IPS-18a (cell line): ENCODE measurements around the gene HS3ST2.
A peak's percentile ranks its signal among the peaks of the same experiment; 100 is the strongest.

ENCODE experiments used
- H3K27ac ChIP-seq: one replicate; pipeline ENCODE4 v1.5.1; 2013; ENCODE audit warnings: low read length
- H3K27me3 ChIP-seq: one replicate; pipeline ENCODE4 v1.6.1; 2013; ENCODE audit warnings: mild to moderate bottlenecking, low read length; ENCODE audit not compliant: control insufficient read depth, insufficient read depth
- H3K36me3 ChIP-seq: one replicate; pipeline ENCODE4 v1.6.1; 2013; ENCODE audit warnings: low read depth, low read length; ENCODE audit not compliant: control insufficient read depth
- H3K4me1 ChIP-seq: one replicate; pipeline ENCODE4 v1.6.1; 2013; ENCODE audit warnings: low read depth, low read length; ENCODE audit not compliant: control insufficient read depth
- H3K4me3 ChIP-seq: one replicate; pipeline ENCODE4 v1.5.1; 2013; ENCODE audit warnings: low read length
- H3K9ac ChIP-seq: one replicate; pipeline ENCODE4 v1.6.1; 2013; ENCODE audit warnings: mild to moderate bottlenecking, low read length, moderate library complexity
- H3K9me3 ChIP-seq: one replicate; pipeline ENCODE4 v1.6.1; 2013; ENCODE audit warnings: low read depth, low read length; ENCODE audit not compliant: control insufficient read depth

Gene HS3ST2

DNA sequence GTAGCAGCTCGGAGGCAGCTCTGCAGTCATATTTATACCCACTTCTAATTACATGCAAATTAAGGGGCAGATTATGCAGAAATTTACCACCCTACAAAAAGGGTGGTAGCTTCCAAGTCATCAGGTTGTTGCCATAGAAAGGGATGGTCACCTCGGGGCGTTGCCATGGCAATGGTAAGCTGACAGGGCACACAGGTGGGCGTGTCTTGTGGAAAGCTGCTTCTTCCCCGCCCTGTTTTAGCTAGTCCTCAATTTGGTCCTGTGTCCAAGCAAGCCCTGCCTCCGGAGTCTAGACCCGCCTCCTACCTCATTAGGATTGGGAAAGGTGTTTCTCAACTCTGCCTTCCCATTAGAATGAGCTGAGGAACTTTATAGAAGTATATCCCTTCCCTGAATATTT is 98.7 kb downstream of the HS3ST2 start:
- no peak overlapping the region for H3K27ac ChIP-seq
- H3K4me3 ChIP-seq, result no peak overlapping the region
- H3K9ac ChIP-seq, result no peak overlapping the region
- H3K27me3 ChIP-seq, result no peaks in the 10 kb centered on the region
- no peaks in the 10 kb centered on the region for H3K36me3 ChIP-seq
- no peaks in the 10 kb centered on the region for H3K4me1 ChIP-seq
- no peaks in the 10 kb centered on the region for H3K9me3 ChIP-seq

DNA sequence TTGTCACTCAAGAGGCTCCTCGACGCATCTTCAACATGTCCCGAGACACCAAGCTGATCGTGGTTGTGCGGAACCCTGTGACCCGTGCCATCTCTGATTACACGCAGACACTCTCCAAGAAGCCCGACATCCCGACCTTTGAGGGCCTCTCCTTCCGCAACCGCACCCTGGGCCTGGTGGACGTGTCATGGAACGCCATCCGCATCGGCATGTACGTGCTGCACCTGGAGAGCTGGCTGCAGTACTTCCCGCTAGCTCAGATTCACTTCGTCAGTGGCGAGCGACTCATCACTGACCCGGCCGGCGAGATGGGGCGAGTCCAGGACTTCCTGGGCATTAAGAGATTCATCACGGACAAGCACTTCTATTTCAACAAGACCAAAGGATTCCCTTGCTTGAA is 101.0 kb downstream of the HS3ST2 start:
- Histone ChIP-seq H3K9me3 (no peaks in the 10 kb centered on the region), H3K27ac (no peak overlapping the region), H3K4me1 (no peaks in the 10 kb centered on the region), H3K36me3 (no peaks in the 10 kb centered on the region), H3K27me3 (no peaks in the 10 kb centered on the region), H3K4me3 (no peak overlapping the region), H3K9ac (no peak overlapping the region)

DNA sequence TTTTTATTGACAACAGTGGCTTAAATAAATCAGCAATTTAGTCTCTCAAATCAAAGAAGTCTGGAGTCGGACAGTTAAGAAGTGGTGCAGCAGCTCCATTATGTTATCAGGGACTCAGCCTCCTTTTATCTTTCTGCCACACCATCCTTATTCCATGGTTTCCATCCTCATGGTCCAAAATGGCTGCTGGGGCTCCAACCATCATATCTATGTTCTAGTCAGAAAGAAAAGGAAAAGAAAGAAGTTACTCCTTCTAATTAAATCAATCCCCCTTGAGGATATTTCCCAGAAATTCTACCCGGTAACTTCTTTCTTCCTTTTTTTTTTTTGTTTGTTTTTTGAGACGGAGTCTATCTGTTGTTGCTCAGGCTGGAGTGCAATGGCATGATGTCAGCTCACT is 109.5 kb downstream of the HS3ST2 start:
- H3K4me1 ChIP-seq, result no peaks in the 10 kb centered on the region
- H3K36me3 ChIP-seq, result no peaks in the 10 kb centered on the region
- no peak overlapping the region for H3K27ac ChIP-seq
- H3K4me3 ChIP-seq, result no peak overlapping the region
- H3K9me3 ChIP-seq, result no peaks in the 10 kb centered on the region
- no peaks in the 10 kb centered on the region for H3K27me3 ChIP-seq
- no peak overlapping the region for H3K9ac ChIP-seq

DNA sequence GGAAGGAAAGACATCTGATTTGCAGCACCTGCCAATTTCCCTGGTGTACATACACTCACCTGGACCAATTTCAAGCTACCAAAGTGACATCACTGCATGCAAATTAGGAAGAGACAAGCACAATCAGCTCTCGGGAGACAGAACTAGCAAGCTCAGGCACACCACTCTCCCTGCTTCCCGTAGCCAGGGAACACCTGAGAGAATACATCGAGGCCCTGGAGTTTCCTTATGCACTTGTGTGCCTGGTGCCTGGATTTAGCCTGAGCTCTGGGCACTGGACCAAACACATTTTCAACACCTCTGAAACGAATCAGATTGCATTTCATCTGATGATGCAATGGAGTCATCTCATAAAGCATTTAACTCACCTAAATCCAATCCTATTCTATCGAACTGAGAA is 110.5 kb downstream of the HS3ST2 start:
- Histone ChIP-seq H3K27ac (no peak overlapping the region), H3K9ac (no peak overlapping the region), H3K4me3 (no peak overlapping the region), H3K4me1 (no peaks in the 10 kb centered on the region), H3K9me3 (no peaks in the 10 kb centered on the region), H3K27me3 (no peaks in the 10 kb centered on the region), H3K36me3 (no peaks in the 10 kb centered on the region)

DNA sequence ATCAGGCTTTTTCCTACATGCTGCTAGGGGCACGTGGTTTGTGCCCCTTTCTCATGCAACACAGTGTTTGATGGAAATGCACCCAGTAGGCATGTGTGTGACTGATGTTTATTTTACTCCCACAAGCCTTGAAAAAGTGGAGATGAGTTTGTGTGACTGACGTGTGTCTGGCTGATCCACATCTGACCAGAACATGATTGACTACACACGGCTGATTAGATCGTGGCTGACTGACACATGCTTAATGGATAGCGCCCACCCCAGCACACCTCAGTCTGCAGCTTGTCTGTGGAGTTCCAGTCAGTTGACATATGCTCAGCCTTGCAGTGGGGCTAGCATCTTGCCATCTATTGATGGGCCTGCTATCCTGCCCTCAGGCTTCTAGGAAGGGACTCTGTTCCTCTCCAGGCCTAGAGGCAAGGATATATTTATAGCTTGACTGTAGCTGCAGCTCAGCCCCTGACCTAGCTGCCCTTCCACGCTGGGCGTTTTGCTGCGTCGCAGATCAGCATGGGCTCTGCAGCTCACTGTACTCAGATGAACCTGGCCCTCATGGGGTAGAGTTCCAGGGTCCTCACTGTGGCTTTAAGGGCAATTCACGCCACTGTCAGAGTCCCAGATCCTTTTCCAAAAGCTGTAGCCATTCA is 112.3 kb downstream of the HS3ST2 start:
- Histone ChIP-seq H3K36me3 (no peaks in the 10 kb centered on the region), H3K9me3 (no peaks in the 10 kb centered on the region), H3K4me3 (no peak overlapping the region), H3K27ac (no peak overlapping the region), H3K9ac (no peak overlapping the region), H3K4me1 (no peaks in the 10 kb centered on the region), H3K27me3 (no peaks in the 10 kb centered on the region)

DNA sequence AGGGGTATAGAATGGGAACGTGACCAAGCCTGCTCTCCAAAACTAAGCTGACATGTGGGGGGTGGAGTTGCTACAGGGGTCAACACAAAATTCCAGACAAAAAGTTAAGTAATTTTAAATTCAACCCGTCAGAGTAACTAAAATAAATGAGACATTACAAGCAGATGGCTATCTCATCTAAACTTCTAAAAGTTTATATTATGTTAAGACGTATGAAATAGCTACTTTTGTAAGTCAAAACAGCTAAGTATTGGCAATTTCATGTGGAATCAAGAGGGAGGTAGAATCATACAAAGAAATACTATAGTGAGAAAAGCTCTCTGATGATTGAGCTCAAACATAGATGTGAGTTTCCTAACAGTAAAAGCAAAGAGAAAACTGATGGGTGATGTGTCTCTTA is 113.3 kb downstream of the HS3ST2 start:
- H3K4me3 ChIP-seq, result no peak overlapping the region
- H3K27me3 ChIP-seq, result no peaks in the 10 kb centered on the region
- H3K9ac ChIP-seq, result no peak overlapping the region
- H3K9me3 ChIP-seq, result no peaks in the 10 kb centered on the region
- no peak overlapping the region for H3K27ac ChIP-seq
- H3K4me1 ChIP-seq, result peaks cover 9% of the 10 kb centered on the region
- H3K36me3 ChIP-seq, result no peaks in the 10 kb centered on the region

DNA sequence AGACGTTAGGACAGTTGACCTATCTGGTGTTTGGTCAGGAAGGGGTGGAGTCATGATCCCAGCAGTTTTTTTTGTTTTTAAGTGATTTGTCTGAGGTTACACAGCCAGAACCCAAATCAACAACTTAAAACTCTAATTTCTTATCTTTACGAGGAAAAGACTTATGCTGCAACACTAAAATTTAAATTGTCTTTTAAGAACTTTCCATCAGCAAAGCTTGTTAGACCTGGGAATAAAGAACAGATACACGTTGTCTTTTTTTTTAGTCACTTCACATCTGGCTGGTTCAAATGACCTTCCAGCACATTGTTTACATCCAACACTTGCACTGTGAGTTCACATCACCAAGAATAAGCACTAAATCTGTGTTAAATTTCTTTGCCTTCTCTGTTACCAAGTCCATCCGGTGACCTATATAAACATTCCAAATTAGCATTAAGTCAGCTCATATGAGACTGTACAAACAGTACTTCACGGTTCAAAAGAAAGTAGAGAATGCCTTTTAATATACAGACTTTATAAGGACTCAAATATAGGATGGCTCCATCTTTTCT is 115.0 kb downstream of the HS3ST2 start:
- Histone ChIP-seq H3K4me1 (peaks cover 20% of the 10 kb centered on the region), H3K4me3 (no peak overlapping the region), H3K9me3 (no peaks in the 10 kb centered on the region), H3K36me3 (no peaks in the 10 kb centered on the region), H3K27me3 (no peaks in the 10 kb centered on the region), H3K9ac (no peak overlapping the region), H3K27ac (no peak overlapping the region)

DNA sequence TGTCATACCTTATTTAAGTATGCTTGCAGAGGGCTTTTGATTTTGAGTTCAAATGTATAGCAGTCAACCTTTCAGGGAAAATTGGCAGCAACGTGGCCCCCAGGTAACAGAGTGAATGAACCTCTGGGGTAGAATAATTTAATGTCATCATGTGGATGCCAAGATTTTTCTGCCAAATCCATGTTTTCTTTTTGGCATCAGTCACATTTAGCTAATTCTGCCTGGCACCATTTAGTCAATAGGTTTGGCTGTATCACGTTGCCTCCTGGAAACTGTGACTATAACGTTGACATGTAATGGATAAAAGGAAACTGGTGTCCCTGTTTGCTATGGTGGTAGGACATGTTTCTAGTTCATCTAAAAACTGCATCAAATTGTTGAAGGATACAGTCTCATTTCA is 115.5 kb downstream of the HS3ST2 start:
- H3K9ac ChIP-seq, result no peak overlapping the region
- no peak overlapping the region for H3K4me3 ChIP-seq
- no peaks in the 10 kb centered on the region for H3K9me3 ChIP-seq
- H3K27ac ChIP-seq, result no peak overlapping the region
- no peaks in the 10 kb centered on the region for H3K36me3 ChIP-seq
- H3K4me1 ChIP-seq, result peaks cover 20% of the 10 kb centered on the region
- H3K27me3 ChIP-seq, result no peaks in the 10 kb centered on the region

DNA sequence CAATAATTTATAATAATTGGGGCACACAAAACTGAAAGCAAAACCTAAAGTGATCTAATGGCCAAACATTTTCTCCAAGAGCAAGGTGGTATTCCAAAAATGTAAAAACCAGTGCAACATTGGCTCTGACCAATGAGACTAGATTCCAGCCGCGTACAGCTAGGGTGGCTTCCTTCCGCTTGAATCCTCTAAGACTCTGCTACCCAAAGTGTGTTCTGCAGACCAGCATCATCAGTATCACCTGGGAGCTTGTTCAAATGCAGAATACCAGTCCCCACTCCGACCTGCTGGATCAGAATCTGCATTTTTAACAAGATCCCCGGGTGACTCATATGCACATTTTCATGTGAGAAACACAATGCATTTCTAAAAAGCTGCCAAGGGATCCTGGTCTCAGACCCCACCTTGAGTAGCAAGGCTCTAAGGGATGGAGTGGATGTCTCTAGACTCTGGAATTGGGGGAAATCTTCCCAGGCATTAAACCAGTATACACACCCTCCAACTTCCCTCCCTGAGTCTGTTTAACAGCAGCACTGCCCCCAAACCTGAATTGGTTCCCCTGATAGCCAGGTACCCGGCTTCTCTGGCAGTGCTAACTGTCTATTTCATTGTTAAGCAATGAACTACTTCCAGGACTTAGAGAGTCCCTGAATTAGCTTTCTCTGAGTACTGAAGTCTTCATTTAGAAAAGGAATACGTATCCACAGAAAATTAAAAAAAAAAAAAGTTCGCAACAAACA is 118.2 kb downstream of the HS3ST2 start:
- Histone ChIP-seq H3K9ac (no peak overlapping the region), H3K4me3 (peak overlapping the region; percentile 28), H3K4me1 (peaks cover 20% of the 10 kb centered on the region), H3K9me3 (no peaks in the 10 kb centered on the region), H3K27ac (no peak overlapping the region), H3K36me3 (no peaks in the 10 kb centered on the region), H3K27me3 (no peaks in the 10 kb centered on the region)

DNA sequence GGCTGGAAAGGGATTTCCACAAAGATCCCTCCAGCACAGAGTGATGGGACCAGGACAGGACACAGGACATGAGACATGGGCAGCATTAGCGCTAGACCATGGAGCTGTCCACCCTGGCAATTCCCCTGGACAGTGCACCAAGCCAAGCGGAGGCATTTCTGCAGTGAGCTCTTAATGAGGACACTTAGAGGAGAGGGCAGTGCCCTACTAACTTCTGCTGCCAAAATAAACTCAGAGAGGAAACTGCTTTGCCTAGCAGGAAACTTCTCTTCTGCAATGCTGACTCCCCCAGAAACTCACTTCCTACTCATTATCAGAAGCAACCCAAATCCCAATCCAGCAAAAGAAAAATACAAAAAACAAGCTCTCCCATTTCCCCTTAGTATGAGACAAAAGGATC is 119.2 kb downstream of the HS3ST2 start:
- Histone ChIP-seq H3K4me1 (peaks cover 20% of the 10 kb centered on the region), H3K27me3 (no peaks in the 10 kb centered on the region)

DNA sequence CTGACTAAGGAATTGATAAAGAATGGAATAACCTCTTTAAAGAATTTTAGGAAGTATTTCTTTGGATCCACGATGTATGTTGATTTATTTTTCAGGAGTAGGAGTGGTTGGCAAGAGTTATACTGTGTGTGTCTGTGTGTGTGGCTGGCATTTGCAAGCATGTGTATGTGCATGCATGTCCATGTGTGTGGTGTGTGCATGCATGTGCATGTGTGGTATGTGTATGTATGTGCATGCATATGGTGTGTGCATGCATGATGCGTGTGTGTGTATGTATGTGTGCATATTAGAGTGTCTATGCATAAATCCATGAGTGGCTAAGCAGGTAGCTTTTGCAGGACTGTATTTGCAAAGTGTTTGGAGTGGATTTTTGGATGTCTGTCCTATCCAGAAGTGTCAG is 120.8 kb downstream of the HS3ST2 start:
- Histone ChIP-seq H3K27ac (no peak overlapping the region), H3K9me3 (no peaks in the 10 kb centered on the region), H3K36me3 (no peaks in the 10 kb centered on the region), H3K4me3 (no peak overlapping the region), H3K27me3 (no peaks in the 10 kb centered on the region), H3K9ac (no peak overlapping the region), H3K4me1 (peaks cover 20% of the 10 kb centered on the region)

More for the DNA sequence above, 119.2 kb downstream of the HS3ST2 start:
- no peaks in the 10 kb centered on the region for H3K36me3 ChIP-seq
- H3K27ac ChIP-seq, result no peak overlapping the region
- H3K4me3 ChIP-seq, result peak overlapping the region; percentile 11
- H3K9me3 ChIP-seq, result no peaks in the 10 kb centered on the region
- no peak overlapping the region for H3K9ac ChIP-seq

DNA sequence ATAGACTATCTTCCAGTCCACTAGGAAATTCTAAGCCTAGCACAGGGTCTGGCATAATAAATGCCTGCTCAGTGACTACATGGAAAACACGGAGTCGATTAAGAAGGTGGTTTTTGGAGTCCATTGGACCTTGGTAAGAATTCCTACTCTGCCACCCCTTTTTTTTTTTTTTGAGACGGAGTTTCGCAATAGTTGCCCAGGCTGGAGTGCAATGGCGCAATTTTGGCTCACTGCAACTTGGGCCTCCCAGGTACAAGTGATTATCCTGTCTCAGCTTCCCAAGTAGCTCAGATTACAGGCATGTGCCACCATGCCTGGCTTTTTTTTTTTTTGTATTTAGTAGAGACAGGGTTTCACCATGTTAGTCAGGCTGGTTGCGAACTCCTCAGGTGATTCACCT is 123.2 kb downstream of the HS3ST2 start:
- H3K4me3 ChIP-seq, result no peak overlapping the region
- no peaks in the 10 kb centered on the region for H3K27me3 ChIP-seq
- no peak overlapping the region for H3K9ac ChIP-seq
- H3K36me3 ChIP-seq, result no peaks in the 10 kb centered on the region
- no peak overlapping the region for H3K27ac ChIP-seq
- no peaks in the 10 kb centered on the region for H3K9me3 ChIP-seq
- peaks cover 18% of the 10 kb centered on the region for H3K4me1 ChIP-seq
